HT-29 (cell line): Measurements from ENCODE around the gene XXYLT1. TPM values are rescaled to one million over a fixed set of nuclear protein-coding genes. Genes with fewer than 3 reads are reported as not detected.

Experiments
- DNase-seq: peaks from one replicate; pipeline ENCODE4 v3.0.0-alpha.2; 2015; ENCODE audit warnings: low spot score
- total RNA-seq: library from RNA; depleted of rRNA; stranded (reverse); fragments of >200 nt; shearing (Covaris generic); gene quantifications from 2 replicates; pipeline ENCODE4 v1.2.3, GENCODE V29; 2014

The XXYLT1 gene
- total RNA-seq, 1 experiment from 2014 or later: 23.8 TPM

- DNase-seq: peak; percentile 16
These were observed 116.7 kb downstream of the XXYLT1 start for GRCh38 chr3:195154111-195154791.

- DNase-seq: no peak
These were observed 117.3 kb downstream of the XXYLT1 start for GRCh38 chr3:195153653-195154052.

- DNase-seq: no peak
These were observed 117.8 kb downstream of the XXYLT1 start for GRCh38 chr3:195153130-195153529.

- DNase-seq: peak; percentile 47
These were observed 119.0 kb downstream of the XXYLT1 start for GRCh38 chr3:195151866-195152541.

- DNase-seq: no peak
These were observed 119.6 kb downstream of the XXYLT1 start for GRCh38 chr3:195151402-195151801.

GRCh38 chr3:195150181-195151118 lies 120.5 kb downstream of the XXYLT1 start:
- DNase-seq: peak; percentile 85

- DNase-seq: no peak
These were observed 121.5 kb downstream of the XXYLT1 start for GRCh38 chr3:195149292-195150030.

- DNase-seq: peak; percentile 52
These were observed 122.4 kb downstream of the XXYLT1 start for GRCh38 chr3:195148549-195148948.

GRCh38 chr3:195147649-195148080 lies 123.3 kb downstream of the XXYLT1 start:
- peak; percentile 71 for DNase-seq

GRCh38 chr3:195146131-195146530 lies 124.8 kb downstream of the XXYLT1 start:
- DNase-seq: no peak

- no peak for DNase-seq
These were observed 125.4 kb downstream of the XXYLT1 start for GRCh38 chr3:195145579-195145978.

GRCh38 chr3:195143221-195143620 lies 127.7 kb downstream of the XXYLT1 start:
- DNase-seq: no peak

- no peak for DNase-seq
These were observed 128.4 kb downstream of the XXYLT1 start for GRCh38 chr3:195142519-195142918.

- DNase-seq: no peak
These were observed 129.9 kb downstream of the XXYLT1 start for GRCh38 chr3:195140816-195141793.

- no peak for DNase-seq
These were observed 130.5 kb downstream of the XXYLT1 start for GRCh38 chr3:195140410-195140809.

GRCh38 chr3:195139876-195140240 lies 131.1 kb downstream of the XXYLT1 start:
- peak; percentile 45 for DNase-seq

GRCh38 chr3:195139091-195139875 lies 131.7 kb downstream of the XXYLT1 start:
- DNase-seq: no peak

- no peak for DNase-seq
These were observed 133.0 kb downstream of the XXYLT1 start for GRCh38 chr3:195137638-195138588.
